ENCODE measurements around the gene TMEM131. TPM values are rescaled to one million over a fixed set of nuclear protein-coding genes. Genes with fewer than 3 reads are reported as not detected.

TMEM131 gene
- total and polyA plus RNA-seq, 12 donors = 8.2 to 34.3 (median 30.0) TPM

DNA sequence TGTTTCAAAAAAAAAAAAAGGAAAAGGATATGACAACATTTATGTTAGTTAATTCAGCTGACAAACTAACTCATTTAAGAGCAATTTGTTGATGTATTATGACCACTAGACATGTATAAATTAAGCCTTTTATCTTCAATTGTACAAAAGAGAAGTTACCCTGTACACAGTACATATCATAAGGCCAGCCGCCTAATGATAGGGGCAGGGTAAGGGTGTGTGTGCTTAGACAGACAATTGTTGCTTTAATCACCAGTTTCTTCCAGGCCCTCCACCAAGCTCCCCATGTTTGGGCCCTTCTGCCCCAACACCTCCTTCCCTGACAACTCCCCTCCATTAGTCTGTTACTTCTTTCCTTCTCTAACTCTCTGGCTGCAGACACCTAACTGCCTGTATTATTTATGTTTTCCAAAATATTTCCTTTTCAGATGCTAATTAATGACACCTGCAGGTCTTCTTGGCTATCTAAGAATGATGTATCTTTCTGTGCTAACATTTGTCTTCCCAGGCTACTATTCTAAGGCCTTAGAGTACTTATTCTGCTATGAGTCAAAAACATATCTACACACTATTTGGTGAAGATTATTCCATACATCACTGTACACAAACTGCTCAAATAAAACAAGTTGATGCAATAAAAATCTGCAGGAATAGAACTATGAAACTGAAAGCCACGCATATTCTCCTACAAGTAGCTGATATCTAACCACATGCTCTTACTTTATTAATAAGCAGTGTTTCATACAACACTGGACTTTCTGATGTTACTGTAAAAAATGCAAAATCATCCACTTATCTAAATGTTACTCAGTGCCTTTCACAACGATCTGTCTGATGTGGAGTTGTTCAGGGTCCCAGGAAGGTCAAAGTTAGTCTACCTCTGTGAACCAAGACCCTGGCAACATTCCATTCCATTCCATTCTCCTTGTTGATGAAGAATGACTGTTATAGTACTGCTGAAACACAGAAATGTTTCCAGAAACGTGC, 26.4 kb downstream of the TMEM131 start:
- Histone ChIP-seq H3K9me3 (peaks cover 0 to 20% (median 8%) of the 10 kb centered on the region in 11 donors), H3K4me1 (peaks cover 3 to 57% (median 44%) of the 10 kb centered on the region in 9 donors), H3K27me3 (no peaks in the 10 kb centered on the region), H3K36me3 (no peaks in the 10 kb centered on the region), H3K4me3 (no peak overlapping the region), H3K27ac (no peak overlapping the region)
- intact Hi-C loops (cut with DNase I) = no loop called here
- 61% methylated on average over 4 of the region's 4 CpGs for WGBS, 2 donors
- no peak for DNase-seq
- TF ChIP-seq, protein P1, sequence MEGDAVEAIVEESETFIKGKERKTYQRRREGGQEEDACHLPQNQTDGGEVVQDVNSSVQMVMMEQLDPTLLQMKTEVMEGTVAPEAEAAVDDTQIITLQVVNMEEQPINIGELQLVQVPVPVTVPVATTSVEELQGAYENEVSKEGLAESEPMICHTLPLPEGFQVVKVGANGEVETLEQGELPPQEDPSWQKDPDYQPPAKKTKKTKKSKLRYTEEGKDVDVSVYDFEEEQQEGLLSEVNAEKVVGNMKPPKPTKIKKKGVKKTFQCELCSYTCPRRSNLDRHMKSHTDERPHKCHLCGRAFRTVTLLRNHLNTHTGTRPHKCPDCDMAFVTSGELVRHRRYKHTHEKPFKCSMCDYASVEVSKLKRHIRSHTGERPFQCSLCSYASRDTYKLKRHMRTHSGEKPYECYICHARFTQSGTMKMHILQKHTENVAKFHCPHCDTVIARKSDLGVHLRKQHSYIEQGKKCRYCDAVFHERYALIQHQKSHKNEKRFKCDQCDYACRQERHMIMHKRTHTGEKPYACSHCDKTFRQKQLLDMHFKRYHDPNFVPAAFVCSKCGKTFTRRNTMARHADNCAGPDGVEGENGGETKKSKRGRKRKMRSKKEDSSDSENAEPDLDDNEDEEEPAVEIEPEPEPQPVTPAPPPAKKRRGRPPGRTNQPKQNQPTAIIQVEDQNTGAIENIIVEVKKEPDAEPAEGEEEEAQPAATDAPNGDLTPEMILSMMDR (IDR thresholded peaks at IDR 0.05) = no peak
- peak in 1 of 8 donors; percentile 13 for ATAC-seq

- DNase-seq (no peak), ATAC-seq (no peak)
- Histone ChIP-seq H3K27me3 (no peaks in the 10 kb centered on the region), H3K4me1 (peaks cover 3 to 68% (median 52%) of the 10 kb centered on the region in 9 donors), H3K4me3 (no peak overlapping the region), H3K9me3 (peaks cover 0 to 7% (median 0%) of the 10 kb centered on the region in 11 donors), H3K36me3 (no peaks in the 10 kb centered on the region), H3K27ac (no peak overlapping the region)
- TF ChIP-seq, protein P1 (IDR thresholded peaks at IDR 0.05) = no peak
- intact Hi-C loops (cut with DNase I) = no loop called here
- WGBS, 2 donors = 78 to 80% methylated on average over 7 of the region's 7 CpGs
Observed at GRCh38 chr2:97967931-97968627, 27.7 kb downstream of the TMEM131 start.

GRCh38 chr2:97967216-97967592, 28.5 kb downstream of the TMEM131 start:
- Histone ChIP-seq H3K27me3 (no peaks in the 10 kb centered on the region), H3K9me3 (no peaks in the 10 kb centered on the region), H3K4me3 (no peak overlapping the region), H3K27ac (no peak overlapping the region), H3K36me3 (no peaks in the 10 kb centered on the region), H3K4me1 (peaks cover 3 to 73% (median 52%) of the 10 kb centered on the region in 9 donors)
- TF ChIP-seq, protein P1 (IDR thresholded peaks at IDR 0.05) = no peak
- no peak for ATAC-seq
- DNase-seq = no peak
- intact Hi-C loops (cut with DNase I) = no loop called here

DNA sequence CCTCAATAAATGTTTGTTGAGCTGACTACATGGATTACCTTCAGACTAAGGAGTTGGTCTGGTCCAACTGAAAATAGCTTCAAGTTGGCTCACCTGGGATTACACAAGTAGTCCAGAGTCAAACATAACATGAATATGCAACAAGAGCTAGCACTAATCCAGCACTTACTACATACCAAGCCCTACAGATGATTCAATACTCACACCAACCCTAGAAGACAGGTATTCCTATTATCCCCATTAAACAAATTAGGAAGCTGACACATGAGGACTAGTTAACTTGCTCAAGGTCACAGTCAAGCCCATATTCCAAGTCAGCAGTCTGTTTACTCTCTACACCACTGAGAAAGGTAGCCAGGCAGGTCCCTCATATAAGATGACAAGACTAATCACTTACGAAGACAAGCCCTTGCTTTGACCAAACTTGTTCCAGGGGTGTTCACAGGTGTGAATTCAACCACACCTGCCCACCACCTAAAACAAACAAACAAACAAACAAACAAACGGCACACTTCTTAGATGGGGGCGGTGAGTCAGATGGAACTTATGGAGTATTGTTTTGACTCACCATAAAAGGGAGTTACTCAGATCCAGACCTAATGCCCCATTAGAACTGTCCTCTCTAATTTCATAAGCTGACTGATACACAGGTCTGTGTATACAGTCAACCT, 29.1 kb downstream of the TMEM131 start:
- TF ChIP-seq, protein P1 (IDR thresholded peaks at IDR 0.05) = no peak

More for the DNA sequence above, 29.1 kb downstream of the TMEM131 start:
- Histone ChIP-seq H3K4me3 (no peak overlapping the region), H3K9me3 (no peaks in the 10 kb centered on the region), H3K36me3 (no peaks in the 10 kb centered on the region), H3K27me3 (no peaks in the 10 kb centered on the region), H3K27ac (no peak overlapping the region), H3K4me1 (peaks cover 3 to 73% (median 52%) of the 10 kb centered on the region in 9 donors)
- intact Hi-C loops (cut with DNase I) = no loop called here
- WGBS, 2 donors = 82 to 84% methylated on average over 3 of the region's 3 CpGs
- DNase-seq = no peak
- ATAC-seq = no peak

Data from heart right ventricle (tissue), 16 donors.